ENCODE data around the gene MYH13.

Gene MYH13

GRCh38 chr17:10354651-10355050 is 18.2 kb downstream of the MYH13 start:
- Histone ChIP-seq H3K4me3 (ENCODE audit: low read length) (no peak overlapping the region), H3K4me1 (ENCODE audit: low read length) (no peaks in the 10 kb centered on the region), H3F3A (ENCODE audit: insufficient read depth, low read length) (no peaks in the 10 kb centered on the region), H3K27ac (ENCODE audit: low read length) (no peak overlapping the region), H3K79me2 (ENCODE audit: low read length) (no peaks in the 10 kb centered on the region), H2AFZ (ENCODE audit: low read length) (no peak overlapping the region), H3K9me3 (replicated peaks; ENCODE audit: insufficient read depth, low read length) (no peaks in the 10 kb centered on the region), H3K9me2 (replicated peaks; ENCODE audit: insufficient read depth, low read length) (no peaks in the 10 kb centered on the region), H3K27me3 (replicated peaks; ENCODE audit: insufficient read depth, low read length) (no peaks in the 10 kb centered on the region), H4K20me1 (ENCODE audit: insufficient read depth, low read length) (no peaks in the 10 kb centered on the region), H3K4me2 (ENCODE audit: low read depth, low read length) (no peak overlapping the region), H3K9ac (ENCODE audit: low read length) (no peak overlapping the region), H3K36me3 (replicated peaks; ENCODE audit: insufficient read depth, low read length) (no peaks in the 10 kb centered on the region)
- TF ChIP-seq EZH2 (optimal IDR thresholded peaks at IDR 0.05; ENCODE audit: low read depth, low read length) = no peak
- TF ChIP-seq EZH2phosphoT487 (IDR thresholded peaks at IDR 0.05; ENCODE audit: low read length) = no peak
- no peak for TF ChIP-seq CTCF (IDR thresholded peaks at IDR 0.05; ENCODE audit: low read length)
- DNase-seq = no peak

GRCh38 chr17:10352893-10353292 is 19.9 kb downstream of the MYH13 start:
- DNase-seq = no peak
- no peaks in the 10 kb centered on the region for H3K79me2 ChIP-seq (ENCODE audit: low read length)
- no peaks in the 10 kb centered on the region for H3K9me2 ChIP-seq (replicated peaks; ENCODE audit: insufficient read depth, low read length)
- H3K36me3 ChIP-seq (replicated peaks; ENCODE audit: insufficient read depth, low read length) = no peaks in the 10 kb centered on the region
- no peaks in the 10 kb centered on the region for H3K27me3 ChIP-seq (replicated peaks; ENCODE audit: insufficient read depth, low read length)
- no peak overlapping the region for H3K27ac ChIP-seq (ENCODE audit: low read length)
- no peak overlapping the region for H3K9ac ChIP-seq (ENCODE audit: low read length)
- H3F3A ChIP-seq (ENCODE audit: insufficient read depth, low read length) = no peaks in the 10 kb centered on the region
- H3K4me1 ChIP-seq (ENCODE audit: low read length) = no peaks in the 10 kb centered on the region
- no peak overlapping the region for H3K4me2 ChIP-seq (ENCODE audit: low read depth, low read length)
- no peaks in the 10 kb centered on the region for H3K9me3 ChIP-seq (replicated peaks; ENCODE audit: insufficient read depth, low read length)
- no peak overlapping the region for H3K4me3 ChIP-seq (ENCODE audit: low read length)
- H4K20me1 ChIP-seq (ENCODE audit: insufficient read depth, low read length) = no peaks in the 10 kb centered on the region
- TF ChIP-seq EZH2phosphoT487 (IDR thresholded peaks at IDR 0.05; ENCODE audit: low read length) (no peak), CTCF (IDR thresholded peaks at IDR 0.05; ENCODE audit: low read length) (no peak), EZH2 (optimal IDR thresholded peaks at IDR 0.05; ENCODE audit: low read depth, low read length) (no peak)
- H2AFZ ChIP-seq (ENCODE audit: low read length) = no peak overlapping the region

GRCh38 chr17:10349403-10349802 is 23.4 kb downstream of the MYH13 start:
- no peak overlapping the region for H3K4me3 ChIP-seq (ENCODE audit: low read length)
- no peaks in the 10 kb centered on the region for H4K20me1 ChIP-seq (ENCODE audit: insufficient read depth, low read length)
- H3K9me3 ChIP-seq (replicated peaks; ENCODE audit: insufficient read depth, low read length) = no peaks in the 10 kb centered on the region
- H3K36me3 ChIP-seq (replicated peaks; ENCODE audit: insufficient read depth, low read length) = no peaks in the 10 kb centered on the region
- no peaks in the 10 kb centered on the region for H3K79me2 ChIP-seq (ENCODE audit: low read length)
- H3K27ac ChIP-seq (ENCODE audit: low read length) = no peak overlapping the region
- no peaks in the 10 kb centered on the region for H3K27me3 ChIP-seq (replicated peaks; ENCODE audit: insufficient read depth, low read length)
- no peak overlapping the region for H3K4me2 ChIP-seq (ENCODE audit: low read depth, low read length)
- TF ChIP-seq CTCF (IDR thresholded peaks at IDR 0.05; ENCODE audit: low read length) (no peak), EZH2 (optimal IDR thresholded peaks at IDR 0.05; ENCODE audit: low read depth, low read length) (no peak), EZH2phosphoT487 (IDR thresholded peaks at IDR 0.05; ENCODE audit: low read length) (no peak)
- H3K9ac ChIP-seq (ENCODE audit: low read length) = no peak overlapping the region
- no peaks in the 10 kb centered on the region for H3K4me1 ChIP-seq (ENCODE audit: low read length)
- no peaks in the 10 kb centered on the region for H3K9me2 ChIP-seq (replicated peaks; ENCODE audit: insufficient read depth, low read length)
- H3F3A ChIP-seq (ENCODE audit: insufficient read depth, low read length) = no peaks in the 10 kb centered on the region
- H2AFZ ChIP-seq (ENCODE audit: low read length) = no peak overlapping the region
- no peak for DNase-seq
